WTC11 (cell line): ENCODE data around the gene FAM174B. TPM values are rescaled to one million over a fixed set of nuclear protein-coding genes. Genes with fewer than 3 reads are reported as not detected.

Source experiments
- ATAC-seq: fragments of 200-7000 bp; cut with Tn5 transposase; 2 replicates; pipeline ENCODE4 v1.10.0; 2021; ENCODE audit warnings: mild to moderate bottlenecking, moderate library complexity
- CTCF ChIA-PET: fragments of 300-600 bp; sonication (Branson Sonifier 250); formaldehyde crosslinking; loops from one replicate; lab custom pipeline; 2021; ENCODE audit warnings: antibody characterized with exemption; lab: Charles Lee
- POLR2A ChIA-PET: fragments of 350-600 bp; sonication (Branson Sonifier 250); formaldehyde crosslinking; loops from one replicate; lab custom pipeline; 2021; ENCODE audit warnings: antibody characterized with exemption; lab: Charles Lee
- DNase-seq: peaks from one replicate; pipeline ENCODE4 v3.0.0; 2021; ENCODE audit warnings: low spot score
- H3K27ac Mint-ChIP-seq: 2 replicates; pipeline ENCODE4 v1.8.0; 2021; ENCODE audit warnings: mixed read lengths
- H3K27me3 Mint-ChIP-seq: 2 replicates; pipeline ENCODE4 v1.8.0; 2021; ENCODE audit warnings: low read depth, mild to moderate bottlenecking, moderate library complexity, mixed read lengths
- H3K36me3 Mint-ChIP-seq: 2 replicates; pipeline ENCODE4 v1.8.0; 2021; ENCODE audit warnings: mixed read lengths
- H3K4me1 Mint-ChIP-seq: 2 replicates; pipeline ENCODE4 v1.8.0; 2022; ENCODE audit warnings: mixed read lengths
- H3K4me3 Mint-ChIP-seq: 2 replicates; pipeline ENCODE4 v1.8.0; 2021; ENCODE audit warnings: mild to moderate bottlenecking, moderate library complexity, mixed read lengths
- H3K9me3 Mint-ChIP-seq: 2 replicates; pipeline ENCODE4 v1.8.0; 2021; ENCODE audit warnings: mixed read lengths
- ARID4B ChIP-seq: sonication (generic); formaldehyde crosslinking; IDR thresholded peaks from 2 replicates; pipeline ENCODE4 v1.8.0; 2023; ENCODE audit warnings: missing genetic modification reagents, mild to moderate bottlenecking, borderline replicate concordance
- E2F1 ChIP-seq: sonication (generic); formaldehyde crosslinking; IDR thresholded peaks from 2 replicates; pipeline ENCODE4 v1.8.0; 2022; ENCODE audit warnings: mild to moderate bottlenecking, missing genetic modification reagents
- E2F5 ChIP-seq: sonication (generic); formaldehyde crosslinking; IDR thresholded peaks from 2 replicates; pipeline ENCODE4 v1.8.1; 2022; ENCODE audit warnings: mild to moderate bottlenecking, moderate library complexity, missing genetic modification reagents
- FOXK1 ChIP-seq: sonication (generic); formaldehyde crosslinking; IDR thresholded peaks from 2 replicates; pipeline ENCODE4 v1.8.0; 2022; ENCODE audit warnings: mild to moderate bottlenecking, moderate library complexity, missing genetic modification reagents
- JAZF1 ChIP-seq: fragments of 250-450 bp; sonication (Bioruptor Pico); IDR thresholded peaks from 2 replicates; pipeline ENCODE4 v1.9.0; 2021; ENCODE audit warnings: moderate library complexity, mild to moderate bottlenecking, inconsistent platforms
- MXD4 ChIP-seq: fragments of 250-450 bp; sonication (Bioruptor Pico); IDR thresholded peaks from 2 replicates; pipeline ENCODE4 v1.8.0; 2021; ENCODE audit warnings: mild to moderate bottlenecking, moderate library complexity, borderline replicate concordance
- NFATC4 ChIP-seq: fragments of 250-450 bp; sonication (Bioruptor Pico); IDR thresholded peaks from 2 replicates; pipeline ENCODE4 v1.9.0; 2021; ENCODE audit warnings: mild to moderate bottlenecking
- NR3C1 ChIP-seq: sonication (generic); formaldehyde crosslinking; conservative IDR thresholded peaks from 2 replicates; pipeline ENCODE4 v1.8.1; 2023; ENCODE audit warnings: low read depth, mild to moderate bottlenecking, missing genetic modification reagents
- SP1 ChIP-seq: sonication (generic); formaldehyde crosslinking; conservative IDR thresholded peaks from 2 replicates; pipeline ENCODE4 v1.8.1; 2022; ENCODE audit warnings: missing genetic modification reagents
- TEAD4 ChIP-seq: sonication (generic); formaldehyde crosslinking; IDR thresholded peaks from 2 replicates; pipeline ENCODE4 v1.8.0; 2022; ENCODE audit warnings: mild to moderate bottlenecking, missing genetic modification reagents
- ZBTB43 ChIP-seq: sonication (generic); formaldehyde crosslinking; IDR thresholded peaks from 2 replicates; pipeline ENCODE4 v1.8.1; 2023; ENCODE audit warnings: mild to moderate bottlenecking, missing genetic modification reagents
- ZNF121 ChIP-seq: sonication (generic); formaldehyde crosslinking; IDR thresholded peaks from 2 replicates; pipeline ENCODE4 v1.8.0; 2023; ENCODE audit warnings: missing genetic modification reagents
- ZNF281 ChIP-seq: sonication (generic); formaldehyde crosslinking; IDR thresholded peaks from 2 replicates; pipeline ENCODE4 v1.8.0; 2023; ENCODE audit warnings: mild to moderate bottlenecking, missing genetic modification reagents
- ZNF423 ChIP-seq: fragments of 250-450 bp; sonication (Bioruptor Pico); IDR thresholded peaks from 2 replicates; pipeline ENCODE4 v2.1.2; 2022; ENCODE audit warnings: mild to moderate bottlenecking, moderate library complexity
- ZNF671 ChIP-seq: fragments of 250-450 bp; sonication (Bioruptor Pico); IDR thresholded peaks from 2 replicates; pipeline ENCODE4 v1.8.0; 2021; ENCODE audit warnings: mild to moderate bottlenecking
- total RNA-seq: library from RNA; stranded (reverse); gene quantifications from 3 replicates; pipeline ENCODE4 v1.2.3, GENCODE V29; 2021
- TF ChIP-seq, protein P1 (sequence below): fragments of 250-450 bp; sonication (Bioruptor Pico); IDR thresholded peaks from 2 replicates; pipeline ENCODE4 v1.9.0; 2021; ENCODE audit warnings: mild to moderate bottlenecking
- TF ChIP-seq, protein P2 (sequence below): sonication (generic); formaldehyde crosslinking; IDR thresholded peaks from 2 replicates; pipeline ENCODE4 v1.8.1; 2023; ENCODE audit warnings: mild to moderate bottlenecking, moderate library complexity, missing genetic modification reagents
- TF ChIP-seq, protein P3 (sequence below): sonication (generic); formaldehyde crosslinking; conservative IDR thresholded peaks from 2 replicates; pipeline ENCODE4 v1.8.1; 2023; ENCODE audit warnings: mild to moderate bottlenecking, low read depth, missing genetic modification reagents, moderate library complexity

Gene FAM174B
- total RNA-seq, 1 experiment from 2014 or later, result 22.1 TPM

DNA sequence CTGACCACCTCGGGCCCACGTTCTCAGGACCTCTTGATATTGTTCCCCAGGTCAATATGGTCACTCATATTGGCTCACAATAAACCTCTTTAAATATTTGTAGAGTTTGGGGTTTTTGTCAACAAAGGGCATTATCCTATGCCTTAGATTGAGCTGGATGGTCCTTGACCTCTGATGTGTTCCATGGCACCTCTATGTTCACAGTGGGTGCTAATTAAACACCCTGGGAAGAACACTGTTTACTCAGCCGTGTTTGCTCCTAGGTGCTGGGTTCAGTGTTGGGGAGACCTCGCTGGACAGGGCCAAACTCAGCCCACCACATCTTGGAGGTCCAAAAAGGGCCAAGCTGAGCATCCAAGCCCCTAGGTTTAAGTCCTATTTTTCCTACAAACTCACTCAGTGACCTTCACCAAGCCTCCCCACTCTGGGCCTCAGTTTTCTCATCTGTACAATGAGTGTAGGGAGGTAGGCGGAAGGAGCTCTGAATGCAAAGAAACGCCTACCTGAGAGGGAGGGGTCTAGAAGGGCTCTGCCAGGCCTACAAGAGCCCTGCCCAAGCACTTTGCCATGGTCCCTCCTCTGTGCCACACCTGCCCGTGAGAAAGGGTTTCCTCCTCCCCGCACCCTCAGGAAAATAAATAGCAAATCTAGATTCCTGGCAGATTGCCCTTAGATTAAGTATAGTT lies 7.2 kb downstream of the FAM174B start:
- peak; percentile 4 for ATAC-seq
- no peak for DNase-seq
- ChIA-PET CTCF (interaction anchor here (0.6 to 1.4 kb wide), 5 partner anchors 17 to 241 kb away, joined by 3 to 5 read pairs (median 4); no protein-coding TSS in a partner anchor), POLR2A (interaction anchor here (0.6 to 0.9 kb wide), 3 partner anchors 21 to 234 kb away, joined by 3 to 4 read pairs (median 3); no protein-coding TSS in a partner anchor)
- Mint-ChIP-seq H3K27ac (peak overlapping the region; percentile 99), H3K36me3 (peaks cover 15% of the 10 kb centered on the region), H3K4me1 (peaks cover 87% of the 10 kb centered on the region), H3K9me3 (peaks cover 7% of the 10 kb centered on the region), H3K27me3 (no peaks in the 10 kb centered on the region), H3K4me3 (no peak overlapping the region; the same call in 1 of the 2 replicates)
- TF ChIP-seq TEAD4 (no peak), E2F1 (CRISPR knock-in tag) (no peak), E2F5 (no peak), ZNF671 (CRISPR knock-in tag) (no peak), ZNF281 (no peak), NFATC4 (CRISPR knock-in tag) (no peak), ZNF121 (CRISPR knock-in tag) (no peak), ZNF423 (CRISPR knock-in tag) (peak; percentile 38; the same call in 1 of the 2 replicates), SP1 (no peak), MXD4 (CRISPR knock-in tag) (no peak), JAZF1 (CRISPR knock-in tag) (no peak), ZBTB43 (CRISPR knock-in tag) (no peak), NR3C1 (CRISPR knock-in tag) (no peak), FOXK1 (no peak), ARID4B (CRISPR knock-in tag) (no peak)
- TF ChIP-seq, protein P1, sequence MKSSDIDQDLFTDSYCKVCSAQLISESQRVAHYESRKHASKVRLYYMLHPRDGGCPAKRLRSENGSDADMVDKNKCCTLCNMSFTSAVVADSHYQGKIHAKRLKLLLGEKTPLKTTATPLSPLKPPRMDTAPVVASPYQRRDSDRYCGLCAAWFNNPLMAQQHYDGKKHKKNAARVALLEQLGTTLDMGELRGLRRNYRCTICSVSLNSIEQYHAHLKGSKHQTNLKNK (CRISPR knock-in tag), result no peak
- TF ChIP-seq, protein P2, sequence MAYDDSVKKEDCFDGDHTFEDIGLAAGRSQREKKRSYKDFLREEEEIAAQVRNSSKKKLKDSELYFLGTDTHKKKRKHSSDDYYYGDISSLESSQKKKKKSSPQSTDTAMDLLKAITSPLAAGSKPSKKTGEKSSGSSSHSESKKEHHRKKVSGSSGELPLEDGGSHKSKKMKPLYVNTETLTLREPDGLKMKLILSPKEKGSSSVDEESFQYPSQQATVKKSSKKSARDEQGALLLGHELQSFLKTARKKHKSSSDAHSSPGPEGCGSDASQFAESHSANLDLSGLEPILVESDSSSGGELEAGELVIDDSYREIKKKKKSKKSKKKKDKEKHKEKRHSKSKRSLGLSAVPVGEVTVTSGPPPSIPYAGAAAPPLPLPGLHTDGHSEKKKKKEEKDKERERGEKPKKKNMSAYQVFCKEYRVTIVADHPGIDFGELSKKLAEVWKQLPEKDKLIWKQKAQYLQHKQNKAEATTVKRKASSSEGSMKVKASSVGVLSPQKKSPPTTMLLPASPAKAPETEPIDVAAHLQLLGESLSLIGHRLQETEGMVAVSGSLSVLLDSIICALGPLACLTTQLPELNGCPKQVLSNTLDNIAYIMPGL, result no peak
- TF ChIP-seq, protein P3, sequence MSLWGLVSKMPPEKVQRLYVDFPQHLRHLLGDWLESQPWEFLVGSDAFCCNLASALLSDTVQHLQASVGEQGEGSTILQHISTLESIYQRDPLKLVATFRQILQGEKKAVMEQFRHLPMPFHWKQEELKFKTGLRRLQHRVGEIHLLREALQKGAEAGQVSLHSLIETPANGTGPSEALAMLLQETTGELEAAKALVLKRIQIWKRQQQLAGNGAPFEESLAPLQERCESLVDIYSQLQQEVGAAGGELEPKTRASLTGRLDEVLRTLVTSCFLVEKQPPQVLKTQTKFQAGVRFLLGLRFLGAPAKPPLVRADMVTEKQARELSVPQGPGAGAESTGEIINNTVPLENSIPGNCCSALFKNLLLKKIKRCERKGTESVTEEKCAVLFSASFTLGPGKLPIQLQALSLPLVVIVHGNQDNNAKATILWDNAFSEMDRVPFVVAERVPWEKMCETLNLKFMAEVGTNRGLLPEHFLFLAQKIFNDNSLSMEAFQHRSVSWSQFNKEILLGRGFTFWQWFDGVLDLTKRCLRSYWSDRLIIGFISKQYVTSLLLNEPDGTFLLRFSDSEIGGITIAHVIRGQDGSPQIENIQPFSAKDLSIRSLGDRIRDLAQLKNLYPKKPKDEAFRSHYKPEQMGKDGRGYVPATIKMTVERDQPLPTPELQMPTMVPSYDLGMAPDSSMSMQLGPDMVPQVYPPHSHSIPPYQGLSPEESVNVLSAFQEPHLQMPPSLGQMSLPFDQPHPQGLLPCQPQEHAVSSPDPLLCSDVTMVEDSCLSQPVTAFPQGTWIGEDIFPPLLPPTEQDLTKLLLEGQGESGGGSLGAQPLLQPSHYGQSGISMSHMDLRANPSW (CRISPR knock-in tag), result no peak
